Daoy (cell line): Measurements from ENCODE around the gene NOSIP. TPM values are rescaled to one million over a fixed set of nuclear protein-coding genes. Genes with fewer than 3 reads are reported as not detected.

ENCODE experiments used
- DNase-seq: peaks from one replicate; pipeline ENCODE4 v3.0.0-alpha.2; 2015; ENCODE audit warnings: low read depth
- total RNA-seq: library from RNA; depleted of rRNA; stranded (reverse); fragments of >200 nt; shearing (Covaris generic); gene quantifications from 2 replicates; pipeline ENCODE4 v1.2.3, GENCODE V29; 2014

NOSIP gene
- total RNA-seq, 1 experiment from 2014 or later = 182 TPM

GRCh38 chr19:49546825-49547565 is 33.4 kb downstream of the NOSIP start:
- peak; percentile 81 for DNase-seq

DNA sequence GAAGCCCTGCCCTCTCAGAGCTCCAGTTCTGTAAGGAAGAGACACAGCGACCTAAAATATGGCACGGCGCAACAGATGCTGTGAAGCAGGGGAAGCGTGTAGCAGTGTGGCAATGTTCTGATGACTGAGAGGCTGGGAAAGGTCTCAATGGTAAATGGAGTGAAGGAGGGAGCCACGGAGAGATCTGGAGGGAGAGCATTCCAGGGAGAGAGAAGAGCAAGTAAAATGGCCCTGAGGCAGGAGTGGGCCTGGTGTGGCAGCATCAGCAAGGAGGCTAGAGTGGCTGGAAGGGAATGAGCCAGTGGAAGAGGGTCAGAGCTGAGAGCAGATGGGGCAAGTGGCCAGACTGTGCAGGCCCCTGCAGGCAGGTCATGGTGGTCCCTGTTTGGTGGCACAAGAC is 36.2 kb downstream of the NOSIP start:
- DNase-seq = no peak

GRCh38 chr19:49543032-49543431 is 37.3 kb downstream of the NOSIP start:
- no peak for DNase-seq

GRCh38 chr19:49542446-49542845 is 37.9 kb downstream of the NOSIP start:
- no peak for DNase-seq

DNA sequence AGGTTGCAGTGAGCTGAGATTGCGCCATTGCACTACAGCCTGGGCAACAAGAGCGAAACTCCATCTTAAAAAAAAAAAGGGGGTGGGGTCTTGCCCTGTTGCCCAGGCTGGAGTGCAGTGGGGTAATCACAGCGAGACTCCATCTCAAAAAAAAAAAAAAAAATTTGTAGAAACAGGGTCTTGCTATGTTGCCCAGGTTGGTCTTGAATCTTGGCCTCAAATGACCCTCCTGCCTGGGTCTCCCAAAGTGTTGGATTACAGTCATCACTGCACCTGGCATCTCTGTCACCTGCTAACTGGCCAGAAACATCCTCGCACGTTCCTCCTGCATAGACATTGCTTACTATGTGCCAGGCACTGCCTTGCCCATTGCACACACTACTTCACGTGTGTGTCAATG is 38.4 kb downstream of the NOSIP start:
- DNase-seq = no peak

DNA sequence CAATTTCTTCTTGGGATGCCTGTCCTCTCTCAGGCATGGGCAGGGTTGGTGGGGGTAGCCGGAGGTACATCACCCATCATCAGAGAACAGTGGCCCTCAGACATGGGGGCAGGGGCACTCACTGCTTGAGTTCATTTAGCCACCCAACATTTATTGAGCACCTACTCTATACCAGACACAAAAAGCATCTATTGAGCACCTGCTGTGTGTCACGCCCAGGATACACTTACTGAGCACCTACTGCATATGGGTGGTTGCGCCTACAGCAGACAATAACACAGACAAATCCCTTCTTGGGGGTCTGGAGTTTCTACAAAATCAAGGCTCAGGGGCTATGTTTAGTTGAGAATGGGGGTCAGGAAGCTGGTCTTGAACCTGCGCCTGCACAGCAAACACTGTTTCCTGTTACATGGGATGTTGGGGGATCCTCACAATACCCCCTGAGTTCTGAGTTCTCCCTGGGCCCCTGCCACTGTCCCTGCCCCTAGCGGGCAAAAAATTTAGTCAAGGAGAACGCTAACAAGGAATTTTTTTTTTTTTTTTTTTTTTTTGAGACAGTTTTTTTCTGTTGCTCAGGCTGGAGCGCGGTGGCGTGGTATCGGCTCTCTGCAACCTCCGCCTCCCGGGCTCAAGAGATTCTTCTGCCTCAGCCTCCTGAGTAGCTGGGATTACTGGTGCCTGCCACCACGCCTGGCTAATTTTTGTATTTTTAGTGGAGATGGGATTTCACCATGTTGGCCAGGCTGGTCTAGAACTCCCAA is 41.0 kb downstream of the NOSIP start:
- DNase-seq = no peak

DNA sequence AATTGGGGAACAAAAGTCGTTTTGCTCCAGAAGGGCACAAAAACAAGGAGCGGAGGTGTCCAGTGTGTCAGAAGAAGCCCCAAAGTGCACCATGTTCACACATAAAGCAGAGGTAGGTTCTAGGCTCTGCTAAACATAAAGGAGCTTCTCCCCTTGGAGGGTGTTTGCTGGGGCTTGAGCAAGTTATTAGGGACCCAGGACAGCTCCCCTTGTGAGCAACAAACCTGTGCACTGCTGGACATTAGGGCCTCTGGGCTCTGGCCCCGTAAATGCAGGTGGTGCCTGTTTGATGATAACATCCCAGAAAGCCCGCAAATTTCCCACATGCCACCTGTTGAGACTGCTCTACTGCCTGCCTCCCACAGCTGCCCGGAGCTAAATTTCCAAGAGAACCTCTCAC is 41.7 kb downstream of the NOSIP start:
- no peak for DNase-seq

DNA sequence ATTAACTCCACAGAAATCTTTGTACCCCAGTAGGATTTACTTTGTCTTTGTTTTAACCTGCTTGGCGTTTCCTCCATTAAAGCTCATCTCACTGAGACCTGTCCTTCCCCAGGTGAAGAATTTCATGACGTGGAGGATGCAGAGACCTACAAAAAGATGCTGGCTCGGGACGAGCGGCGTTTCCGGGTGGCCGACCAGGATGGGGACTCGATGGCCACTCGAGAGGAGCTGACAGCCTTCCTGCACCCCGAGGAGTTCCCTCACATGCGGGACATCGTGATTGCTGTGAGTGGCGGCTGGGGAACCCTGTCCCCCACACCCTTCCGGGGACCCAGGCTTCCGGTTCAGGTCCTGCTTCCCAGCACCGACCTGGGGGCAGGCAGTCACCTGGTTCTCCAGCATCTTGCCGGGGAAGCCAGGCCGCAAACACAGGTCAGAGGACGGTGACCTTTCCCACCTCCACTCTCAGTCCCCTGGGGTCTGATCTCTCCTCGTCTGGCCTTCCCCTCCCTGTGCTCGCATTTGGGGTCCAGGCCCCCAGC is 43.4 kb downstream of the NOSIP start:
- no peak for DNase-seq

- DNase-seq = no peak
Observed at GRCh38 chr19:49534632-49535385, 45.5 kb downstream of the NOSIP start.

DNA sequence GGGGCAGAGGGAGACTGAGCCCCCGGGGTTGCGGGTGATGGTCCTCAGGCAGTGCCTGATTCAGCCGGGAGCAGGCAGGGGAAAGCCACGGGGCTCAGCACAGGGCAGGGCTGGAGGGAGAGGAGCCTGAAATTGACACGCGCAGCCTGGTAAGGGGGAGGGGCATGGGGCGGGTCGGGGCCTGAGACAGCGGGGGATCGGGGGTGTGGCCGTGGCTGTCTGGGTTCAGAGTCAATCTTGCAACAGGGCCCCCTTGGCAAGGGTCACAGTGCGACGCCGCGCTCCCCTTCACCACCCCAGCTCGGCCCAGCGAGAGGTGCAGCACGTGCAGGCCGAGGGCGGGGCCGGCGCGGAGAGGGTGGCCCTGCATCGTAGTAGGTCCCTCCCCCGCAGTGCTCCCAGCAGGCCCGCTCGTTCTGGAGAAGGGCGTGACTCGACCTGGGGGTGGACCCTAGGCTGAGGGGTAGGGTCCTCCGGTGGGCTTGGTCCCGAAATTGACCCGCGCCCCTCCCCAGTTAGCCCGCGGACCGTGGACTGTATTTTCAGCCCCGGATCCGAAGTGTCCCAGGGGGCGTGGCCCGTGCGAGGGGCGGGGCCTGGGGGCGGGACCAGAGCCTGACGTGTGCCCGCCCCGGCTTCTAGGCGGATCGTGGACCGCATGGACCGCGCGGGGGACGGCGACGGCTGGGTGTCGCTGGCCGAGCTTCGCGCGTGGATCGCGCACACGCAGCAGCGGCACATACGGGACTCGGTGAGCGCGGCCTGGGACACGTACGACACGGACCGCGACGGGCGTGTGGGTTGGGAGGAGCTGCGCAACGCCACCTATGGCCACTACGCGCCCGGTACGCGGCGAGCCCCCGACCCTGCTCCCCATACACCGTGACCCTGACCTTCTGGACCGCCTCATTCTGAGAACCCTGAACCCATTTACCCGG is 46.5 kb downstream of the NOSIP start:
- no peak for DNase-seq

DNA sequence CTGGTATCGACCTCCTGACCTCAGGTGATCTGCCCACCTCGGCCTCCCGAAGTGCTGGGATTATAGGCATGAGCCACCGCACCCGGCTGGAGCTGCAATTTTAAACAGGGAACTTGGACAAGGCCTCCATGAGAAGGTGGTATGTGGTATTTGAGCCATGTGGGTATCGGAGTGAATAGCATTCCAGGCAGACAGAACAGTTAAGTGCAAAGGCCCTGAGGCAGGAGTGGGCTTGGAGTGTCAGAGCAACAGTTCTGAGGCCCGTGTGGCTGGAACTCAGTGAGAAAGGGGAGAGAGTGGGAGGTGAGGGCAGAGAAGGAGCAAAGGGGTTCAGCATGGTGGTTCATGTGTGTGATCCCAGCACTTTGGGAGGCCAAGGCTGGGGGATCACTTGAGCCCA is 49.6 kb downstream of the NOSIP start:
- DNase-seq = no peak

GRCh38 chr19:49528211-49528771 is 52.1 kb downstream of the NOSIP start:
- DNase-seq = peak; percentile 83

GRCh38 chr19:49524812-49525455 is 55.4 kb downstream of the NOSIP start:
- no peak for DNase-seq

DNA sequence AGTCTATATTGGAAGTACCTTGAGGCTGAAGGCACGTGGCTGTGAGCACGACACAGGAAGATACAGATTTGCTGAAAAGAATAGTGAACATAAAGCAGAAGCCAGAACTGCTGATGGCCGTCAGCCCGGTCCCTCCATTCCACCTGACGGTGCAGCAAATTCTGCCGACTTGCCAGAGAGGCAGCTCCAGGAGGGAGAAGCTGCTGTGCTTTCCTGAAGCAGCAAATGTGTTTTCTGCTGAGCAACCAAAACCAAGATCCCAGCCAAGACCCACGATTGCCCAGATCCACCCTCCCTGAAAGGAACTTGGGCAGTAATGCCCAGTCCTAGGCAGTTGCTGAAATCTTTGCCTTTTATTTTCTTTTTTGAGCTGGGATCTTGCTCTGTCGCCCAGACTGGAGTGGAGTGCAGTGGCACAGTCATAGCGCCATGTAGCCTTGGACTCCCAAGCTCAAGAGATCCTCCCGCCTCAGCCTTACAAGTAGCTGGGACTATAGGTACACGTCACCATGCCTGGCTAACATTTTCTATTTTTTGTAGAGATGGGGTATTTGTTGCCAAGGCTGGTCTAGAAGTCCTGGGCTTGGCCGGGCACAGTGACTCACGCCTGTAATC is 59.5 kb downstream of the NOSIP start:
- no peak for DNase-seq

- no peak for DNase-seq
Observed at GRCh38 chr19:49518033-49518432, 62.3 kb downstream of the NOSIP start.

DNA sequence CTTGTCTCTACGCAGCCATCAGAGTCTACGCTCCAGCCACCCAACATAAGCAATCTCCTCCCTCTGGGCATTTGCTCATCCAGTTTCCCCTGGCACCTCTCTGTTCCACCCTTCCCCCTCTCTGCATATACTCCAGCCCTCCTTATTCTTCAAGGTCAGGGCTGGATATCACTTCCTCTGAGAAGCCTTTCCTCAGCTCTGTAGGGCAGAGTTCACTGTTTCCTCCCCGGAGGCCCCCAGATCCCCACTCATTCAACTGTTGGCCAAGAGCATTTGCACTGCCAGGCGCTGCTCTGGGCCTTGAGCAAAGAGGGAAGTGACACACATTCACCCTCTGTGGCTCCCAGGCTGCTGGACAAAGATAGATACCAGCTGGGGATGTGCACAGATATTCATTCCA is 64.6 kb downstream of the NOSIP start:
- no peak for DNase-seq

DNA sequence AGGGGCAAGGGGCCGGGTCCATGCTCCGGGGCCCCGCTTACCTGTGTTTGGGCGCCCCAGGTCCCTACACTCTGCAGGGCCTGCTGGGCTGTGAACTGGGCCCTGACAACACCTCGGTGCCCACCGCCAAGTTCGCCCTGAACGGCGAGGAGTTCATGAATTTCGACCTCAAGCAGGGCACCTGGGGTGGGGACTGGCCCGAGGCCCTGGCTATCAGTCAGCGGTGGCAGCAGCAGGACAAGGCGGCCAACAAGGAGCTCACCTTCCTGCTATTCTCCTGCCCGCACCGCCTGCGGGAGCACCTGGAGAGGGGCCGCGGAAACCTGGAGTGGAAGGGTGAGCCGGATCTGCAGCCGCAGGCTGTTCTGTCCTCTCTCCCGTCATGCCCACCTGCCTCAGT is 66.2 kb downstream of the NOSIP start:
- DNase-seq = no peak

DNA sequence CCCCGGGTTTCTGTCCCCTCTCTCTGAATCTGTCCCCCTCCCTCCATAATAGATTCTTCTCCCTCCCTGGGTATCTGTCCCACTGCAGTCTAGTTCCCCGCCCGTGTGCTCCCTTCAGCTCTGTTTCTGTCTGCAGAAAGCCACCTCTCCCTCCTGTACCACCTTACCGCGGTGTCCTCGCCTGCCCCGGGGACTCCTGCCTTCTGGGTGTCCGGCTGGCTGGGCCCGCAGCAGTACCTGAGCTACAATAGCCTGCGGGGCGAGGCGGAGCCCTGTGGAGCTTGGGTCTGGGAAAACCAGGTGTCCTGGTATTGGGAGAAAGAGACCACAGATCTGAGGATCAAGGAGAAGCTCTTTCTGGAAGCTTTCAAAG is 66.6 kb downstream of the NOSIP start:
- no peak for DNase-seq

GRCh38 chr19:49512970-49513745 is 67.2 kb downstream of the NOSIP start:
- DNase-seq = peak; percentile 51
